PC-9 (cell line): ENCODE measurements around the gene GEMIN5.

Experiments
- CTCF ChIP-seq: fragments of 200-600 bp; sonication (generic); conservative IDR thresholded peaks from 2 replicates; pipeline ENCODE4 v1.6.1; 2017; ENCODE audit warnings: mixed run types, antibody characterized with exemption, mild to moderate bottlenecking, moderate library complexity
- EZH2 ChIP-seq: fragments of 200-600 bp; sonication (generic); IDR thresholded peaks from 2 replicates; pipeline ENCODE4 v1.8.0; 2017; ENCODE audit warnings: antibody characterized with exemption, low read depth

- TF ChIP-seq CTCF (no peak), EZH2 (no peak)
These were observed 38.7 kb downstream of the GEMIN5 start for GRCh38 chr5:154899151-154899816.
